GM12872 (cell line): ENCODE measurements around the gene DDX46.

ENCODE experiments used
- CTCF ChIP-seq: IDR thresholded peaks from 3 replicates; pipeline ENCODE4 v1.5.1; 2011; ENCODE audit warnings: low read depth, mild to moderate bottlenecking, low read length, moderate library complexity; ENCODE audit not compliant: insufficient read depth

Gene DDX46

GRCh38 chr5:134772461-134773125, 14.0 kb downstream of the DDX46 start:
- TF ChIP-seq CTCF = no peak

GRCh38 chr5:134777366-134777765, 18.8 kb downstream of the DDX46 start:
- TF ChIP-seq CTCF = no peak

GRCh38 chr5:134784241-134784920, 25.8 kb downstream of the DDX46 start:
- 0 out of 3 replicates have a peak, but pooled peaks have one; percentile 10 for TF ChIP-seq CTCF

DNA sequence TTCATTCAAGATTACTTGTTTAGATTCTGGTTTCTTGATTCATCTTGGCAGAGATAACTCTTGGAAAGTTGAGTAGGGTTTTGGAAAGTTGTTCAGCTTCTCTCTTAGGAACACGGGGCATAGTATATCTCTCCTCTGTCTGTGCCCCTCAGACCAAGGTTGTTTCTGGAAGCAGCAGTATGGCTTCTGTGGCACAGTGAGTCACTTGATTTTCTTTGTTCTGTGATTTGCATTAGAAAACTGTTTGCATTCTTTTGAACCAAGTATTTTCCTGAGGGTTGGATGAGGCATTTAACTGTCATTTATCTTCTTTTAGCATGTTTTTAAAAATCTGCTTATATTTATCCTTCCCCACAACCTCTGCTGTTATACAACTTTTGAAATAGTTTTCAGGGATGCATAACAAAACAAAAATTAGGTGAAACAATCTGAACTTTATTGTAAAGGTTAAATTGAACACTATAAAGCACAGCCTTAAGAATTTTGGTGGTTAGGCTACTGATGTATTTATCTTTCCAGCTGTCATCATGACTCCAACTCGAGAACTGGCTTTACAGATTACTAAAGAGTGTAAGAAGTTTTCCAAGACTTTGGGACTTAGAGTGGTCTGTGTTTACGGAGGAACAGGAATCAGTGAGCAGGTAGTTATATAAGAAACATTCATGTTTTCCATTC, 26.5 kb downstream of the DDX46 start:
- TF ChIP-seq CTCF = no peak

DNA sequence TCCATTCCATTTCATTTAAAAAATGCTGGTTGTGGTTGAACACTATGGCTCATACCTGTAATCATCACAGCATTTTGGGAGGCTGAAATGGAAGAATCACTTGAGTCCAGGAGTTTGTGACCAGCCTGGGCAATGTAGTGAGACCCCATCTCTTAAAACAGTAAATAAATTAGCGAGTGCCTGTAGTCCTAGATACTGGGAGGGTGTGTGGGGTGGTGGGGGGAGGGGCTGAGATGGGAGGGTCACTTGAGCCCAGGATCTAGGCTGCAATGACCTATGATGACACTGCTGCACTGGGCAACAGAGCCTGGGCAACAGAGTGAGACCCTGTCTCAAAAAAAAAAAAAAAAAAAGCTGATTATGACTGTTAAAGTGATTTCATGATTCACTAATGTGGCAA, 29.1 kb downstream of the DDX46 start:
- no peak for TF ChIP-seq CTCF

- no peak for TF ChIP-seq CTCF
These were observed 33.0 kb downstream of the DDX46 start for GRCh38 chr5:134791580-134791979.

DNA sequence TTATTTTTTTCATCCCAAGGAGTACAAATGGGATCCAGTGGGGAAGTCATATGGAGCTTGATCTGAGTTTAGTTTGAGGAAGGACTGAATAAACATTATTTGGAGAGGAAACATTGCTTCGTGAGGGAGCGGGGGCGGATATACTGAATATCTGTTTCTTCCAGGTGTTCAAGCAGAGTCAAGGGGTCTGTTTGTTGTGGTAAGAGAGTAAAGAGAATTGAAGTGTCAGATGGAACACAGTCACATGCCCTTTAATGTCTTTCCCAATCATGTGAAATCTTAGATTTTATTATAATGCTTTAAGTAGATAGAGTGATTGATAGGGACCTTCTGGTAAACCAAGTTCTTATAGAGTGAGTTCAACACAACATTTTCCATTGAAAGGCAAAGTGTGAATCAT, 33.7 kb downstream of the DDX46 start:
- no peak for TF ChIP-seq CTCF
